GM12874 (cell line): ENCODE measurements around the gene SLC27A5.

Experiments
- TF ChIP-seq, protein P1 (sequence below): IDR thresholded peaks from 2 replicates; pipeline ENCODE4 v1.5.1; 2011; ENCODE audit warnings: low read depth, mild to moderate bottlenecking, control low read depth, low read length, moderate library complexity; ENCODE audit not compliant: insufficient read depth

The SLC27A5 gene

DNA sequence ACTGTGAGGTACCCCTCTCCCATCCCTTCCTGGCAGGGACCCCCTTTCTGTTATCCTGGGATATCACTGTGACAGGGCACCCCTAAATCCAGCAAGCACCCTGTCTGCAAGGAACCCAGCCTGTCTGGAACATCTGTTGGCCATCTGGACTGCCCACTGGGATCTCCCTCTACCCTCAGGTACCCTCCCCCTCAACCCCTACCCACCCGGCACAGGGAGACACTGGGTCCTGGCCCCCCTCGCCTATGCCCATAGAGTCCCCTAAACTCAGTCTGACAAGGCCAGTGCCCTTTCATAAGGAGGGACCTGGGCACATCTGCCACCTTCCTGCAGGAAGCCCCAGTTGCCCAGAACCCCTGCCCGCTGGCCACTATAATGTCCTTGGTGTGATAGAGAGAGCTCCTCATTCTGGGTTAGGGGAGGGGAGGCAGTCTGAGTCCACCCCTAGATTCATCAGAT, 2.8 kb upstream of the SLC27A5 start:
- TF ChIP-seq, protein P1, sequence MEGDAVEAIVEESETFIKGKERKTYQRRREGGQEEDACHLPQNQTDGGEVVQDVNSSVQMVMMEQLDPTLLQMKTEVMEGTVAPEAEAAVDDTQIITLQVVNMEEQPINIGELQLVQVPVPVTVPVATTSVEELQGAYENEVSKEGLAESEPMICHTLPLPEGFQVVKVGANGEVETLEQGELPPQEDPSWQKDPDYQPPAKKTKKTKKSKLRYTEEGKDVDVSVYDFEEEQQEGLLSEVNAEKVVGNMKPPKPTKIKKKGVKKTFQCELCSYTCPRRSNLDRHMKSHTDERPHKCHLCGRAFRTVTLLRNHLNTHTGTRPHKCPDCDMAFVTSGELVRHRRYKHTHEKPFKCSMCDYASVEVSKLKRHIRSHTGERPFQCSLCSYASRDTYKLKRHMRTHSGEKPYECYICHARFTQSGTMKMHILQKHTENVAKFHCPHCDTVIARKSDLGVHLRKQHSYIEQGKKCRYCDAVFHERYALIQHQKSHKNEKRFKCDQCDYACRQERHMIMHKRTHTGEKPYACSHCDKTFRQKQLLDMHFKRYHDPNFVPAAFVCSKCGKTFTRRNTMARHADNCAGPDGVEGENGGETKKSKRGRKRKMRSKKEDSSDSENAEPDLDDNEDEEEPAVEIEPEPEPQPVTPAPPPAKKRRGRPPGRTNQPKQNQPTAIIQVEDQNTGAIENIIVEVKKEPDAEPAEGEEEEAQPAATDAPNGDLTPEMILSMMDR: no peak

DNA sequence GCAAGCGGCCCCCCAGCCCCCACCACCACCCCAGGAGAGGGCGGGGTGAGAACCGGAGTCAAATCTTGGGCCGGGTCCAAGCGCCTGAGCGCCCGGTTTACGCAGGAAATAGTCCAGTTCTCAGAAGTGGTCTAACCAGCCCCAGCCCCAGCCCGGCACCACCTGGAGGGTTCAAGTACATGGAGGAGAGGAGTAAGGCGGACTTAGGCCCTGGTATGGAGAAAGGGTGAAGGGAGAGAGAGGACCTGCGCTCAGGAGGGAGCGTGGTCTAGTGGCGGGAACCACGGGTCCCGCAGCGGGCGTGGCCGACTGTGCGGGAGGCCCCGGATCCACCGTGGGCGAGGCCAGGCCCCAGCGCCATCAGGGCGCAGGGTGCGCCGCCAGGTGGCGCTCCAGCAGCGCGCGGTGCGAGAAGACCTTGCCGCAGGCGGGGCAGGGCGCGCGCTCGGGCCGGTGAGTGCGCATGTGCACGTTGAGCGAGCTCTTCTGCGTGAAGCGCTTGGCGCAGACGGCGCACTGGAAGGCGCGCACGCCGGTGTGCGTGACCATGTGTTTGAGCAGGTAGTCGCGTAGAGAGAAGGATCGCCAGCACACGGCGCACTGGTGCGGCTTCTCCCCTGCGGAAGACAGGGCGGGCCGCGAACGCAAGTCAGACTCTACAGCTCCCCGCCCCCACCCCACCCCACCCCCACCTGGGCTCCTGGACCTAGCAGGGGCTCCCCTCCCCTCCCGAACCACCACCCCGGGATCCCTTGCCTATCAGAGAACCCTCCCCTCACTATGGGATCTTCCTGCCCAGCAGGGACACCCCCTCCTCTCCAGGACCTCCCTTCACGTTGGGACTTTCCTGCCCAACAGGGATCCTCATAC, 2.1 kb upstream of the SLC27A5 start:
- TF ChIP-seq, protein P1: peak; percentile 98

DNA sequence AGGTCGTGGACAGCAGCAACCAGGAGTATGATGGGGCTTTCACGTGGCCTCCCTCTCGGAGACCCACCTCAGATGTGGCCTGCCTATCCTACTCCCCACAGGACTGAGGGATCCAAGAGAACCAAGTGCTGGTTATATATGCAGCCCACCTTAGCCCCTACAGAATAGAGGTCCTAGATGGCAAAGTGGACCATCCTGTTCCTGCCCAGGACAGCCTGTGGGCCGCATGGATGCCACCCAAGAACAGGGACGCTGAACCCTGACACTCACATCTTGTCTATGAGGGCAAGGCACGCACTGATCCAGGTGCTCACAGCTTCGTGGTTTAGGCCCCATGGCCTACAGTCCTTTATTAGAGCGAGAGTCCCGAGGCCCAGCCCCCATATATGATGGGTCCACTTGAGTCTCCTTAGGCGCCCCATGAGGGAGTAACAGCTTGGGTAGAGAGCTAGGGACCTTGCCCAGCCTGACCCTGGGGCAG, 1.5 kb upstream of the SLC27A5 start:
- TF ChIP-seq, protein P1: no peak

DNA sequence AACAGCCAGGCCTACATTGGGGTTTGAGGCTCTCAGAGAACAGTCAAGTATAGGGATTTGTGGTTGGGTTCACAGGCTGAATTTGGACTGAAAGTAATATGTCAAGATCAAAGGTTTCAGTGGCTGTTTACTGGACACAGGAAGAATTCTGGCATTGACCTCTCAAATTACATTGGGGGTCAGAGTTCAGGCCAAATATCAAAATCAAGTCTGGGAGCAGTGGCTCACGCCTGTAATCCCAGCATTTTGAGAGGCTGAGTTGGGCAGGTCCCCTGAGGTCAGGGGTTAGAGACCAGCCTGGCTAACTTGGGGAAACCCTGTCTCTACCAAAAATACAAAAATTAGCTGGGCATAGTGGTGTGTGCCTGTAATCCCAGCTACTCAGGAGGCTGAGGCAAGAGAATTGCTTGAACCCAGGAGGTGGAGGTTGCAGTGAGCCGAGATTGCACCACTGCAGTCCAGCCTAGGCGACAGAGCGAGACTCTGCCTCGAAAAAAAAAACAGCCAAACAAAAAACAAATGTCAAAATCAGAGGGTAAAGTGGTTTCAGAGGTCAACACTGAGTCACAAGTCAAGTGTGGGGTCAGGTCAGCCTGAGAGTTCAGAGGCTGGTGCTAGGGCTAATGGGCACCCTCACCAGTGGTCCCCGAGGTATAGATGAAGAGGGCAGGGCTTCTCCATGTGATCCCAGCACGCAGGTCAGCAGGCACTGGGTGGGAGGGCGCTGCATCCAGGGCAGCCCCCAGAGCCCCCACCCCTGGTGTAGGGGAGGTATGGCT, 1.5 kb downstream of the SLC27A5 start:
- TF ChIP-seq, protein P1: no peak

DNA sequence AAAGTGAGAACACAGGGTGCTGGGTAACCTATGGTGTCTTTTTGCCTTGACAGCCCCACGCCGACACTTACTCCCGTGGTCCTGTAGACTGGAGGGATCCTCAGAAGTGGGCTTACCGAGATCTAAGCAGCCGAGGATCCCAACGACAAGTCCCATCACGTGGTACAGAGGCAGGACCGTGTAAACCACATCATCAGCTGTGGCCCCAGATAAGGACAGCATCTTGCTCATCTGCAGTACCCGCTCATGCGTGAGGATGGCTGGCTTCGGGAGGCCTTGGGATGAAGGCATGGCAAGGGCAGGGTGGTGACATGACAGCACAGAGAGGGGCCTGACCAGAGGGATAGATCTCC, 2.1 kb downstream of the SLC27A5 start:
- TF ChIP-seq, protein P1: no peak

DNA sequence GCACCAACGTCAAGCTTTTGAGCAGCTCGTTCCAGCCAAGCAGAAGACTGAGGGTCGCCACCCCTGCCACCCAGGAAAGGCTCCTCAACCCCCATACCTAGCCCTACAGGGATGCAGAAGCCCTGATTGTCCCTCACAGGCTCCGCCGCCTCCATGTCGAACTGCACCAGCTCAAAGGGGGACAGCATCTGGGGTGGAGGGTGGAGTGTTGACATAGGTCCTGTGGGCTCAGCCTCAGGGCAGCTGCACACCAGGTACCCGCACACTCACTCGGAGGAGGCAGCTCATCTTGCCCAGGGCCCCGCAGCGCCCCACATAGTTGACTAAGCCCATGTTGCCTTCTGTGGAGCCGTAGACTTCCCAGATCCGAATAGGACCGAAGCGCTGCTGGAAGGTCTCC, 11.6 kb downstream of the SLC27A5 start:
- TF ChIP-seq, protein P1: no peak
